ENCODE measurements around the gene TRIM62. TPM values are rescaled to one million over a fixed set of nuclear protein-coding genes. Genes with fewer than 3 reads are reported as not detected.
"Not testable (repeated sequence)": the region's sequence is repeated elsewhere in the genome, so short reads cannot be mapped to it uniquely, and the experiment has no call there.

Gene TRIM62
- total RNA-seq, 4 donors from 2014 or later = 6.0 to 9.9 (median 6.9) TPM

- intact Hi-C loops (cut with DNase I) = no loop called here
- no peak for DNase-seq
- H3K27ac ChIP-seq = no peak overlapping the region
- peaks cover 5 to 17% of the 10 kb centered on the region in 2 donors for H3K4me1 ChIP-seq
- no peaks in the 10 kb centered on the region for H3K36me3 ChIP-seq
- no peaks in the 10 kb centered on the region for H3K9me3 ChIP-seq
- WGBS, 2 donors = 73 to 76% methylated on average over 2 of the region's 2 CpGs
- TF ChIP-seq CTCF (IDR thresholded peaks at IDR 0.05) (no peak), POLR2A (IDR thresholded peaks at IDR 0.05) (no peak)
- no peaks in the 10 kb centered on the region for H3K27me3 ChIP-seq
- no peak overlapping the region for H3K4me3 ChIP-seq (replicated peaks in 1 of 3)
These were observed 50.7 kb downstream of the TRIM62 start for GRCh38 chr1:33131191-33131590.

DNA sequence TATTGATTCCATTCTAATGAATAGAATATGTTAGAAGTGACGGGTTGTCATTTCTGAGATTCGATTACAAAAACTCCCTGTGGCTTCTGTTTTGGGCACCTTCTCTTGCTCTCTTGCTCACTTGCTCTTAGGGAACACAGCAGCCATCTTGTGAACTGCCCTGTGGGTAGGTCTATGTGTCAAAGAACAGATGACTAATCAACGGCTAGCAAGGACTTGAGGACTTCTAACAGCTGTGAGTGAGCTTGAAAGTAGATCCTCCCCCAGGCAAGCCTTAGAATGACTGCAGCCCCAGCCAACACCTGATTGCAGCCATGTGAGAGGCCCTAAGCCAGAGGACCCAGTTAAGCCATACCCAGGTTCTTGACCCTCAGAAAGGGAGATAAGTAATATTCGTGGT lies 51.5 kb downstream of the TRIM62 start:
- intact Hi-C loops (cut with DNase I) = no loop called here
- Histone ChIP-seq H3K27me3 (no peaks in the 10 kb centered on the region), H3K27ac (no peak overlapping the region), H3K36me3 (no peaks in the 10 kb centered on the region), H3K4me1 (peaks cover 7 to 20% of the 10 kb centered on the region in 2 donors), H3K9me3 (no peaks in the 10 kb centered on the region), H3K4me3 (replicated peaks in 1 of 3) (no peak overlapping the region)
- TF ChIP-seq POLR2A (IDR thresholded peaks at IDR 0.05) (no peak), CTCF (IDR thresholded peaks at IDR 0.05) (no peak)
- 71 to 81% methylated on average over 4 of the region's 4 CpGs for WGBS, 2 donors
- DNase-seq = no peak

- intact Hi-C loops (cut with DNase I) = no loop called here
- Histone ChIP-seq H3K4me1 (peaks cover 7 to 20% of the 10 kb centered on the region in 2 donors), H3K4me3 (replicated peaks in 1 of 3) (no peak overlapping the region), H3K9me3 (no peaks in the 10 kb centered on the region), H3K27ac (no peak overlapping the region), H3K27me3 (no peaks in the 10 kb centered on the region), H3K36me3 (no peaks in the 10 kb centered on the region)
- TF ChIP-seq POLR2A (IDR thresholded peaks at IDR 0.05) (no peak), CTCF (IDR thresholded peaks at IDR 0.05) (no peak)
- 88 to 90% methylated on average over 4 of the region's 4 CpGs for WGBS, 2 donors
- no peak for DNase-seq
These were observed 53.1 kb downstream of the TRIM62 start for GRCh38 chr1:33128781-33129180.

- H3K9me3 ChIP-seq = no peaks in the 10 kb centered on the region
- intact Hi-C loops (cut with DNase I) = no loop called here
- H3K27ac ChIP-seq = peak overlapping the region; percentile 63 to 94 (median 71)
- H3K4me1 ChIP-seq = peaks cover 7 to 20% of the 10 kb centered on the region in 2 donors
- no peaks in the 10 kb centered on the region for H3K27me3 ChIP-seq
- peak overlapping the region; percentile 40 to 90 (median 87) for H3K4me3 ChIP-seq (replicated peaks in 1 of 3)
- peak; percentile 97 to 98 for DNase-seq
- H3K36me3 ChIP-seq = no peaks in the 10 kb centered on the region
- peak in 1 of 2 donors; percentile 75 for TF ChIP-seq POLR2A (IDR thresholded peaks at IDR 0.05)
- TF ChIP-seq CTCF (IDR thresholded peaks at IDR 0.05) = peak; percentile 63 to 95 (median 83)
- WGBS, 2 donors = 5 to 6% methylated on average over 32 to 44 of the region's 44 CpGs
These were observed 54.6 kb downstream of the TRIM62 start for GRCh38 chr1:33127001-33127823.

DNA sequence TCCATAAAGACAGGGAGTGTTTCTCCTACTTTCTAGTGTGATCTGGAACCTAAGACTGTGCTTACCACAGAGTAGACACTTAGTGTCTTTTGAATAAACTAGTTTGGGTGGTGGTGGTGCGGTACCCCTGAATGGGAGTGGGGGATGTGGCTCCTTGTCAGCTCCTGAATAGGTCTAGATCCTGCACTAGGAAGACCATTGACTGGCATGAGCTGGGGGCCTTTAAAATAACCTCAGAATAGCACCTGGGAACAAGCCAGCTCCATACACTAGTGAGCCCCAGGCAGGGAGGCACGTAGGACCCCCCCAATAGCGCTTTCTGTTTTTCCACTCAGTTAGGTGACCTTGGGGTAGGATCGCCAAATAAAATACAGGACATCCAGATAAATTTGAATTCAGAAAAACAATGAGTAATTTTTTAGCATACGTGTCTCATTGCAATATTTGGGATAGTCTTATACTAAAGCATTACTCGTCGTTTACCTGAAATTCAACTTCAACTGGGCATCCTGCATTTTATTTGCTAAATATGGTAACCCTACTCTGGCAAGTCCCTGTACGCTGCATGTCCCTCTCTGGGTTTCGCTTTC lies 55.3 kb downstream of the TRIM62 start:
- Histone ChIP-seq H3K4me1 (peaks cover 7 to 20% of the 10 kb centered on the region in 2 donors), H3K36me3 (no peaks in the 10 kb centered on the region), H3K27me3 (no peaks in the 10 kb centered on the region), H3K4me3 (replicated peaks in 1 of 3) (peak overlapping the region; percentile 40 to 90 (median 87)), H3K9me3 (no peaks in the 10 kb centered on the region), H3K27ac (peak overlapping the region; percentile 63 to 94 (median 71))
- TF ChIP-seq CTCF (IDR thresholded peaks at IDR 0.05) (no peak), POLR2A (IDR thresholded peaks at IDR 0.05) (no peak)
- 31 to 42% methylated on average over 9 of the region's 9 CpGs for WGBS, 2 donors
- no peak for DNase-seq
- intact Hi-C loops (cut with DNase I) = no loop called here

DNA sequence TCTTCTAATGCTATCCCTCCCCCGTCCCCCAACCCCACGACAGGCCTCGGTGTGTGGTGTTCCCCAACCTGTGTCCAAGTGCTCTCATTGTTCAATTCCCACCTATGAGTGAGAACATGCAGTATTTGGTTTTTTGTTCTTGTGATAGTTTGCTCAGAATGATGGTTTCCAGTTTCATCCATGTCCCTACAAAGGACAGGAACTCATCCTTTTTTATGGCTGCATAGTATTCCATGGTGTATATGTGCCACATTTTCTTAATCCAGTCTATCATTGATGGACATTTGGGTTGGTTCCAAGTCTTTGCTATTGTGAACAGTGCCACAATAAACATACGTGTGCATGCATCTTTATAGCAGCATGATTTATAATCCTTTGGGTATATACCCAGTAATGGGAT lies 57.2 kb downstream of the TRIM62 start:
- DNase-seq; H3K9me3 ChIP-seq; H3K4me3 ChIP-seq (replicated peaks in 1 of 3); H3K36me3 ChIP-seq; H3K27ac ChIP-seq; H3K27me3 ChIP-seq; H3K4me1 ChIP-seq; intact Hi-C loops (cut with DNase I): not testable (repeated sequence)
- WGBS, 2 donors = 96 to 100% methylated on average over 4 of the region's 4 CpGs
